Lung microvascular endothelial cell (primary cell): ENCODE measurements around the gene ARID5B. TPM values are rescaled to one million over a fixed set of nuclear protein-coding genes. Genes with fewer than 3 reads are reported as not detected.
A peak's percentile ranks its signal among the peaks of the same experiment; 100 is the strongest.

Source experiments
- DNase-seq, 2 donors: peaks; one replicate each; pipeline versions ENCODE4 v3.0.0 to v3.0.0-alpha.2; 2010; ENCODE audit warnings: low read depth in 2 of 2
- total RNA-seq: library from RNA; depleted of rRNA; stranded (reverse); fragments of >200 nt; gene quantifications from 2 replicates; pipeline ENCODE4 v1.2.1, GENCODE V29; 2014

The ARID5B gene
- total RNA-seq, 1 donor from 2014 or later, result 16.1 TPM

DNA sequence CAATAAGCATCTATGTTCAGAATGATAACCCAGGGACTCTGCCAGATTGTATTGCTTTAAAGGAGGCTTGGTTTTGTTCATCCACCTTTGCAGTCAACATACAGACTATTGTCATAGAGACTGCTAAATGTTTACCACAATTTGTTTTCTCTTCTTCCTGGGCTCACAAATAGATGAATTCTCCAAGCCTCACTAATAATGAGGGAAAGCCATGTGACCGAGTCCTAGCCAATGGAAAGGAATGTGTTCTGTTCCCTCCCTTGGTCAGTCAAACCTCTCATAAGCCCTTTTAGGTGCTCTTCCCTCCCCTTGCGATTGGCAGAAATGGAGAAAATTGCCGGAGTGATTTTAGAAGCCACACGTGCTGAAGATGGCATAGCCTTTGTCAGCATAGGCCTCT is 230.2 kb downstream of the ARID5B start:
- peak in 1 of 2 donors; percentile 32 for DNase-seq

DNA sequence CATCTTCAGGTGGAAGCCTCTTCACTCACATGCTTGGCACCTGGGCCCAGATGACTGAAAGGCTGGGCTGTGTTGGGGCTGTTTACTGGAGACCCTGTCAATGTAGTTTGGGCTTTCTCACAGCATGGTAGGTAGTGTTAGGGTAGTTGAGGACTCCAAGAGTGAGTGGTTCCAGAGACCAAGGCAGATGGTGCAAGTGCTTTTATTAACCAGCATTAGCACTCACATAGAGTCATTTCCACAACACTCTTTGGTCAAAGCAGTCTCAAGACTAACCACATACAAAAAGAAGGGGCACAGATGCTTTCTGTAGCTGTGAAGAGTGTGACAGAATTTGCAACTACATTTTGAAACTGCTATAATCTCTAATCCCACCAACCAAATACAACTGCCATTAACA is 232.1 kb downstream of the ARID5B start:
- no peak for DNase-seq

DNA sequence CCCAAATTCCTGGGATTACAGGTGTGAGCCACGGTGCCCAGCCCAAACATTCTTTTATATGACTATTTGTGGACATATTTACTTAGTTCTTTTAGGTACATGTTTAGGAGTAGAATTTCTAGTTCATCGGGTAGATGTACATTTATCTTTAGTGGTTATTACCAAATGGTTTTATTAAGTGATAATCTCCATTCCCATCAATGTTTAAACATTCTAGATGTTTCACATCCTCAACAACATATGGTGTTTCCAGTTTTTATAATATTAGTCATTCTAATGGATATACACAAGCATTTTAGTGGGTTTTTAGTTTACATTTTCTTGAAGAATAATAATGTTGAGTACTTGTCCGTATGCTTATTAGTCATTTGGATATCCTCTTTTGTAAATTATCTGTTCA is 235.4 kb downstream of the ARID5B start:
- DNase-seq, result no peak

Other genes starting within 250 kb of the ARID5B start
- gene CABCOCO1, start 238.8 kb upstream of the ARID5B start, total RNA-seq, result under 0.01 TPM in 1 of 2 replicates, not detected in the other